HFF-Myc (cell line): Measurements from ENCODE around the gene OR2W3.

Source experiments
- DNase-seq: peaks from one replicate; pipeline ENCODE4 v3.0.0-alpha.2; 2011; ENCODE audit warnings: low read depth; ENCODE audit errors: extremely low read depth
- H3K4me3 ChIP-seq: replicated peaks from 2 replicates; pipeline ENCODE4 v1.5.1; 2011; ENCODE audit warnings: low read depth, mild to moderate bottlenecking, control low read depth, low read length
- CTCF ChIP-seq: IDR thresholded peaks from 2 replicates; pipeline ENCODE4 v1.5.1; 2012; ENCODE audit warnings: mild to moderate bottlenecking, low read depth, low read length, control low read depth; ENCODE audit errors: missing control alignments

The OR2W3 gene

DNA sequence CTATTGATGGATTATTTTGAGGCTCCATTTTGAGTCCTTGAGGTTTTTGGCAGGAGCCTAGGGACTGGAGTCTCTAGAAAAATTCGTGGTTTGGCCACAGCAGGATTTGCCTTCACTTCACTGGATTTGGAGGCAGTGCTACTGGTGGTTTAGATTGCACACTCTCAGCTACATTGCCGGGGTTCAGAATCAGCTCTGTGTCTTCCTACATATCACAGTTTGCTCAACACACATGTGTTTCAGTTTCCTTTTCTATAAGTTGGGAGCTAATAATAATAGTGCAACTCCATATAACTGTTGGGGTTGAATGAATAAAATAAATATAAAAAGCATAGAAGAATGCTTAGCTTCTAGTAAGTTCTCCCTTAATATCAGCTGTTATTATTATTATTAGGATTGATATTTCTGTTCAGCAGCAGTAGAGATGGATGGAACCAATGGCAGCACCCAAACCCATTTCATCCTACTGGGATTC is at the start of gene OR2W3:
OR2W3 (plus strand) TSS at position 425 of the 475 bp plus-strand sequence; CDS start at position 425, 0 bp downstream.
- no peak for TF ChIP-seq CTCF
- no peak for DNase-seq
- no peak within 1 kb of the TSS for H3K4me3 ChIP-seq

DNA sequence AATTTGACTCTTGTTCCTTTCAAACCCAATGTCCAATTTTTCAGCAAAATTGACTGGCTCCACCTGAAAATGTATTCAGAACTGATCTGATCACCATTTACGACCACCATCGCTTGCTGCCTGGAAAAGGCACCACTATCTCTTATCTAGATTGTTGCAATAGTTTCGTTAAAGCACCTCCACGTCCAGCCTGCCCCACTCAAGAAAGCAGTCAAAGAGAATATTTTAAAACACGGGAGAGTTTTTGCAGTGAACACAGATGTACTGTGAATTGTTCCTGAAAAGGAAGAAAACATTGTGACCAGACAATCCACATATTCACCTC is 49.7 kb upstream of the OR2W3 start:
- H3K4me3 ChIP-seq: no peak overlapping the region
- no peak for DNase-seq
- TF ChIP-seq CTCF: no peak

GRCh38 chr1:247848346-247848745 is 47.0 kb upstream of the OR2W3 start:
- H3K4me3 ChIP-seq: no peak overlapping the region
- DNase-seq: no peak
- no peak for TF ChIP-seq CTCF

DNA sequence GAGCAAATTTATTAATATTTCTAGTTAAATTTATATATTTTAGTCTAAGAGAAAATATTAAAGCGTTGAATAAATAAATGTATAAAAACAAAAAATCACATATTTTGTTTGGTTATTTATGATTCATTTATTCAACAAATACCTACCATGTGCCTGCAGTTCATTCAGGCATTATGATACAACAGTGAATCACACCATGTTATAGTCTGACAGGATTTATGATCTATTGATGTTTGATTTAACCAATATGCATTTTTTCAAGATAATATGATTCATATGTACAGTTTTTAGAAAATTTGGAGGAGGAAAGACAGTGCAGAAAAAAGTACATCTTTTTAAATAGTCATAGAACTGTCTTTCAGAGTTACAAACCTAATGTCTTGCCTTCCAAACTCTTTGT is 45.8 kb upstream of the OR2W3 start:
- DNase-seq: no peak
- TF ChIP-seq CTCF: no peak

DNA sequence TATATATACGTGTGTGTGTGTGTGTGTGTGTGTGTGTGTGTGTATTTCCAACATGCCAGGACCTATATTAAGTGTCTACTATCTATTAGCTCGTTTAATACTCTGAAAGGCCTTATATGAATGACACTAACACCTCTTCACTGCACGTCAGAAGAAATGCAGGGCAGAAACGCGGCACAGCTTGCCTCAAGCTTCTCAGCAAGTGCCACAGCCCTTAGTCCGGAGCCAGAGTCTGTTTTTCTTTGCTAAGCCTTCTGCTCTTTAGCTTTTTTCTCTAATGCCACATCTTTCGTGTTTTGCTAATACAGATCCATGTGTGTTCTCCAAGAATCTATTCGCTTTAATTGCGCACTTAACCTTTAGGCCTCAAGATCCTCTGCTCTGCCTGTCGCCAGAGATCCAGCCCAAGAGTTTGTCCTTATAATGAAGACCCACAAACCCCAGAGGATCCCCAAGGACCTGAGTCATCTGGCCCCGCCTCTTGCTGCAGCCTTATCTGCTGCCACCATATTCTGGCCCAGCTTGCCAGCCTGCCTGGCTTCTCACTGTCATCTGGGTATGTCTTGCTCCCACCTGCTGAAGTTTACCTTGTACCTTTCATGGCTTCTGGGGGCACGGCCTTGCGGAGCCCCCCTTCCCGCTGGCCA is 40.4 kb upstream of the OR2W3 start:
- no peak for TF ChIP-seq CTCF
- H3K4me3 ChIP-seq: no peak overlapping the region
- DNase-seq: no peak

More for the DNA sequence above, 45.8 kb upstream of the OR2W3 start:
- H3K4me3 ChIP-seq: no peak overlapping the region

DNA sequence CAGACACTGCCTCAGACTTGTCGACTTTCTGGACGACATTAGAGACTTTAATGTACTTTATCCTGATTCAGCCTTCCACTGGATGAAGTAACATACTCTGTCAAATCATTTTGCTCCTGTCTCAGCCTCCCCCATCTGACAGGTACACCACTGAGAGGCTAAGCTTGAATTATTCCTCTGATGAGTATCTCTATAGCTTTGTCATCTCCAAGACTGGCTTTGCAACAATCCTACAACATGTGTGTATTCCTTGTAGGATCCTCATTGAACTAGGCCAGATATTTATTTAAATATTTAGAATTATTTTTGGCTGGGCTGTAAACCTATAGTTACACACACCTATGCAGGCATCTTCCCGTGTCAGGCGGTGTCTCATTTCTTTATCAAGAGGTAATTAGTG is 39.5 kb upstream of the OR2W3 start:
- DNase-seq: no peak
- no peak for TF ChIP-seq CTCF
- no peak overlapping the region for H3K4me3 ChIP-seq
